ENCODE results near the gene TES. TPM values are rescaled to one million over a fixed set of nuclear protein-coding genes. Genes with fewer than 3 reads are reported as not detected.
"Not testable (repeated sequence)": the region's sequence is repeated elsewhere in the genome, so short reads cannot be mapped to it uniquely, and the experiment has no call there.

The TES gene
- total RNA-seq, 1 experiment from 2014 or later = 28.2 TPM

DNA sequence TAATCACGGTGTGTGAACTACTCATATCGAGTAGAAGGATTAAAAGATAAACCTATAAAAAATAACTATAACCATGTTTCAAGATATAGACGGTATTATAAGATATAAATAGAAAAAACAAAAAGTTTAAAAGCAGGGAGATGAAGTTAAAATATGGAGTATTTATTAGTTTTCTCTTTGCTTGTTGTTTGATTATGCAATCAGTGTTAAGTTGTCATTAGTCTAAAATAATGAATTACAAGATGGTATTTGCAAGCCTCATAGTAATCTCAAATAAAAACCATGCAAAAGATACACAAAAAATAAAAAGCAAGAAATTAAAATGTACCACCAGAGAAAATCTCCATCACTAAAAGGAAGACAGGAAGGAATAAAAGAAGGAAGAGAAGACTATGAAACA lies 83.3 kb downstream of the TES start:
- no peak overlapping the region for H3K18ac ChIP-seq (ENCODE audit: insufficient read length, low read depth, low read length)
- no peak overlapping the region for H3T11ph ChIP-seq (ENCODE audit: low read length)
- no peak overlapping the region for H3K9ac ChIP-seq (ENCODE audit: extremely low read depth, insufficient read length, low read length)
- H3K4ac ChIP-seq (ENCODE audit: low read depth, low read length) = no peak overlapping the region
- peaks cover 7 to 12% of the 10 kb centered on the region in 2 experiments; a peak in 4 of 5 replicates for H3K9me3 Mint-ChIP-seq
- H2AFZ ChIP-seq (ENCODE audit: low read length) = no peak overlapping the region
- H3K27ac Mint-ChIP-seq = no peak overlapping the region
- no peak overlapping the region for H3K4me2 ChIP-seq (ENCODE audit: insufficient read depth, insufficient read length, low read length)
- no peaks in the 10 kb centered on the region for H3K36me3 Mint-ChIP-seq (ENCODE audit: insufficient read depth in 1 of 3, low read depth in 3 of 3)
- WGBS (ENCODE audit: extremely low coverage, insufficient read length, low lambda C conversion rate) = no CpG with 5 or more reads among the region's 3 CpGs
- H2BK15ac ChIP-seq (ENCODE audit: low read depth, low read length) = no peak overlapping the region
- no peak overlapping the region for H3K27ac ChIP-seq (ENCODE audit: insufficient read length, low read depth, low read length)
- H3K4me1 ChIP-seq (ENCODE audit: insufficient read depth, low read length) = no peaks in the 10 kb centered on the region
- no peak overlapping the region for H4K5ac ChIP-seq (ENCODE audit: insufficient read length, low read depth, low read length)
- no peaks in the 10 kb centered on the region for H3K79me1 ChIP-seq (ENCODE audit: insufficient read depth, low read depth, low read length, poor library complexity, severe bottlenecking)
- H3K14ac ChIP-seq (ENCODE audit: insufficient read depth, low read length) = no peak overlapping the region
- TF ChIP-seq CTCF (conservative IDR thresholded peaks at IDR 0.05) = no peak
- no peaks in the 10 kb centered on the region for H4K20me1 ChIP-seq (ENCODE audit: control insufficient read depth, insufficient read depth, insufficient read length)
- H2BK20ac ChIP-seq (ENCODE audit: low read depth, low read length, poor library complexity, severe bottlenecking) = no peak overlapping the region
- H2BK5ac ChIP-seq (ENCODE audit: insufficient read length, low read length) = no peak overlapping the region
- H3K23me2 ChIP-seq (ENCODE audit: insufficient read length, low read depth, low read length, poor library complexity, severe bottlenecking) = no peaks in the 10 kb centered on the region
- no peak for DNase-seq
- H3K9me3 ChIP-seq (ENCODE audit: control insufficient read depth, low read depth, low read length) = no peaks in the 10 kb centered on the region
- H2BK120ac ChIP-seq (ENCODE audit: low read depth, low read length, poor library complexity, severe bottlenecking) = no peak overlapping the region
- peaks cover 0 to 6% of the 10 kb centered on the region in 2 experiments; a peak in 2 of 4 replicates for H3K4me1 Mint-ChIP-seq
- no peak overlapping the region for H2BK12ac ChIP-seq (ENCODE audit: insufficient read length, low read depth, low read length)
- H2AK5ac ChIP-seq (ENCODE audit: insufficient read length, low read length) = no peak overlapping the region
- no peaks in the 10 kb centered on the region for H3K27me3 Mint-ChIP-seq (ENCODE audit: low read depth)
- H3K27me3 ChIP-seq (ENCODE audit: insufficient read depth, low read length) = no peaks in the 10 kb centered on the region
- H3K56ac ChIP-seq (ENCODE audit: insufficient read length, low read depth, low read length) = no peak overlapping the region
- H4K8ac ChIP-seq (replicated peaks; ENCODE audit: insufficient read length, low read depth, low read length) = no peak overlapping the region
- no peak overlapping the region for H3K4me3 Mint-ChIP-seq
- no peak overlapping the region for H4K91ac ChIP-seq (ENCODE audit: insufficient read length, low read depth, low read length)
- no peaks in the 10 kb centered on the region for H3K79me2 ChIP-seq (ENCODE audit: insufficient read depth, low read length)
- H3K23ac ChIP-seq (ENCODE audit: insufficient read length, low read depth, low read length) = no peak overlapping the region

DNA sequence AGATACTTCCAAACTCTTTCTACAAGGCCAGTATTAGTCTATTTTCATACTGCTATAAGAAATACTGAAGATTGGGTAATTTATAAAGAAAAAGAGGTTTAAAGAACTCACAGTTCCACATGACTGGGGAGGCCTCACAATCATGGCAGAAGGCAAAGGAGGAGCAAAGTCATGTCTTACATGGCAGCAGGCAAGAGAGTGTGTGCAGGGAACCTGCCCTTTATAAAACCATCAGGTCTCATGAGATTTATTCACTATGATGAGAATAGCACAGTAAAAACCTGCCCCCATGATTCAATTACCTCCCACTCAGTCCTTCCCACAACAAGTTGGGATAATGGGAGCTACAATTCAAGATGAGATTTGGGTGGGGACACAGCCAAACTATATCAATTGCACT lies 85.6 kb downstream of the TES start:
- H3K27ac Mint-ChIP-seq; H2BK12ac ChIP-seq (ENCODE audit: insufficient read length, low read depth, low read length); H3K4me1 ChIP-seq (ENCODE audit: insufficient read depth, low read length); H3K23me2 ChIP-seq (ENCODE audit: insufficient read length, low read depth, low read length, poor library complexity, severe bottlenecking); DNase-seq; H4K20me1 ChIP-seq (ENCODE audit: control insufficient read depth, insufficient read depth, insufficient read length); H4K5ac ChIP-seq (ENCODE audit: insufficient read length, low read depth, low read length); H3K79me1 ChIP-seq (ENCODE audit: insufficient read depth, low read depth, low read length, poor library complexity, severe bottlenecking); H3K27me3 ChIP-seq (ENCODE audit: insufficient read depth, low read length); H3K27ac ChIP-seq (ENCODE audit: insufficient read length, low read depth, low read length); H3K79me2 ChIP-seq (ENCODE audit: insufficient read depth, low read length); H2BK5ac ChIP-seq (ENCODE audit: insufficient read length, low read length); H3K27me3 Mint-ChIP-seq (ENCODE audit: low read depth); H3K4me1 Mint-ChIP-seq; H3K4ac ChIP-seq (ENCODE audit: low read depth, low read length); H2BK120ac ChIP-seq (ENCODE audit: low read depth, low read length, poor library complexity, severe bottlenecking); H3T11ph ChIP-seq (ENCODE audit: low read length); H3K9ac ChIP-seq (ENCODE audit: extremely low read depth, insufficient read length, low read length); H4K91ac ChIP-seq (ENCODE audit: insufficient read length, low read depth, low read length); H3K4me3 Mint-ChIP-seq; H3K14ac ChIP-seq (ENCODE audit: insufficient read depth, low read length); H3K18ac ChIP-seq (ENCODE audit: insufficient read length, low read depth, low read length); H2AFZ ChIP-seq (ENCODE audit: low read length); H2AK5ac ChIP-seq (ENCODE audit: insufficient read length, low read length); H3K23ac ChIP-seq (ENCODE audit: insufficient read length, low read depth, low read length); H4K8ac ChIP-seq (replicated peaks; ENCODE audit: insufficient read length, low read depth, low read length); H3K9me3 ChIP-seq (ENCODE audit: control insufficient read depth, low read depth, low read length); H3K56ac ChIP-seq (ENCODE audit: insufficient read length, low read depth, low read length); H2BK20ac ChIP-seq (ENCODE audit: low read depth, low read length, poor library complexity, severe bottlenecking); H3K36me3 Mint-ChIP-seq (ENCODE audit: insufficient read depth in 1 of 3, low read depth in 3 of 3); H3K4me2 ChIP-seq (ENCODE audit: insufficient read depth, insufficient read length, low read length); H2BK15ac ChIP-seq (ENCODE audit: low read depth, low read length): not testable (repeated sequence)
- H3K9me3 Mint-ChIP-seq = peaks cover 7 to 12% of the 10 kb centered on the region in 2 experiments; a peak in 4 of 5 replicates
